KMS-11 (cell line): ENCODE results near the gene PIEZO2.

Experiments used
- H2AFZ ChIP-seq: fragments of 200-600 bp; sonication (generic); 2 replicates; pipeline ENCODE4 v1.6.1; 2016; ENCODE audit warnings: antibody characterized with exemption, mixed run types, low read depth
- H3K27ac ChIP-seq: fragments of 200-600 bp; sonication (generic); 2 replicates; pipeline ENCODE4 v1.6.1; 2016; ENCODE audit warnings: mild to moderate bottlenecking, mixed run types
- H3K27me3 ChIP-seq: fragments of 200-600 bp; sonication (generic); 2 replicates; pipeline ENCODE4 v1.6.1; 2017; ENCODE audit warnings: mild to moderate bottlenecking, low read depth, mixed run types, moderate library complexity; ENCODE audit not compliant: insufficient read depth
- H3K36me3 ChIP-seq: fragments of 200-600 bp; sonication (generic); 2 replicates; pipeline ENCODE4 v1.6.1; 2017; ENCODE audit warnings: mild to moderate bottlenecking, mixed run types; ENCODE audit not compliant: insufficient read depth
- H3K4me1 ChIP-seq: fragments of 200-600 bp; sonication (generic); 2 replicates; pipeline ENCODE4 v1.6.1; 2016; ENCODE audit warnings: mild to moderate bottlenecking, low read depth, mixed run types; ENCODE audit not compliant: poor library complexity, severe bottlenecking
- H3K4me2 ChIP-seq: fragments of 200-600 bp; sonication (generic); 2 replicates; pipeline ENCODE4 v1.7.0; 2016; ENCODE audit warnings: mild to moderate bottlenecking, mixed run types
- H3K4me3 ChIP-seq: fragments of 200-600 bp; sonication (generic); IDR thresholded peaks from 2 replicates; pipeline ENCODE4 v1.6.1; 2017; ENCODE audit warnings: low read depth, low read length, mixed read lengths; ENCODE audit not compliant: insufficient read depth
- H3K79me2 ChIP-seq: fragments of 200-600 bp; sonication (generic); 2 replicates; pipeline ENCODE4 v1.6.1; 2016; ENCODE audit warnings: low read depth, mixed run types; ENCODE audit not compliant: insufficient read depth
- H3K9ac ChIP-seq: fragments of 200-600 bp; sonication (generic); 2 replicates; pipeline ENCODE4 v1.6.1; 2016; ENCODE audit warnings: mild to moderate bottlenecking, mixed run types
- H4K20me1 ChIP-seq: fragments of 200-600 bp; sonication (generic); 2 replicates; pipeline ENCODE4 v1.6.1; 2016; ENCODE audit warnings: mild to moderate bottlenecking, mixed run types; ENCODE audit not compliant: insufficient read depth
- CTCF ChIP-seq: fragments of 200-600 bp; sonication (generic); conservative IDR thresholded peaks from 2 replicates; pipeline ENCODE4 v1.6.1; 2017; ENCODE audit warnings: low read depth, mild to moderate bottlenecking, antibody characterized with exemption, low read length, moderate library complexity, mixed read lengths

PIEZO2 gene

DNA sequence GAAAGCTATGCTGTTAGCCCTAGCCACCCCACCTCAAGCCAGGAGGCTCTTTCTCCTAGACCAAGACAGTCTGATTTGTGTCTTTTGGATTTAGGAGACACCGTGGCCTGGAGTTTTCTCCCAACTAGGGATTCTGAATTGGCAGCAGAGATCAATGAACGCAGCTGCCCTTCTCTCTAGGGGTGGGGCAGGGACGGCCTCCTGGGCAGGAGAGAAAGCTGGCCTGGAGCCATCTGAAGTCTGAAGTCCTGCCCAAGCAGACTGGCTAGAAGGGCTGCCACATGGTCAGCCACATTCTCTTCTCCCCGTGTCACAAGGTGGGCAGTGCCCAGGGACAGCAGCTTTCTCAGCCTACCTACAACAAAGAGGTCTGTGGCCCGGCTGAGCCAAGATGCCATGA lies 45.1 kb downstream of the PIEZO2 start:
- no peak overlapping the region for H3K27ac ChIP-seq
- H3K27me3 ChIP-seq: no peaks in the 10 kb centered on the region
- H3K4me2 ChIP-seq: no peak overlapping the region
- H4K20me1 ChIP-seq: no peaks in the 10 kb centered on the region
- no peak overlapping the region for H3K4me3 ChIP-seq
- H3K79me2 ChIP-seq: no peaks in the 10 kb centered on the region
- no peak overlapping the region for H2AFZ ChIP-seq
- H3K4me1 ChIP-seq: no peaks in the 10 kb centered on the region
- TF ChIP-seq CTCF: no peak
- no peak overlapping the region for H3K9ac ChIP-seq
- no peaks in the 10 kb centered on the region for H3K36me3 ChIP-seq

- no peaks in the 10 kb centered on the region for H3K36me3 ChIP-seq
- no peaks in the 10 kb centered on the region for H4K20me1 ChIP-seq
- H2AFZ ChIP-seq: no peak overlapping the region
- H3K4me1 ChIP-seq: no peaks in the 10 kb centered on the region
- no peaks in the 10 kb centered on the region for H3K27me3 ChIP-seq
- TF ChIP-seq CTCF: no peak
- H3K9ac ChIP-seq: no peak overlapping the region
- no peak overlapping the region for H3K4me2 ChIP-seq
- no peak overlapping the region for H3K4me3 ChIP-seq
- no peaks in the 10 kb centered on the region for H3K79me2 ChIP-seq
- H3K27ac ChIP-seq: no peak overlapping the region
Observed at GRCh38 chr18:11096839-11097750, 52.3 kb downstream of the PIEZO2 start.

DNA sequence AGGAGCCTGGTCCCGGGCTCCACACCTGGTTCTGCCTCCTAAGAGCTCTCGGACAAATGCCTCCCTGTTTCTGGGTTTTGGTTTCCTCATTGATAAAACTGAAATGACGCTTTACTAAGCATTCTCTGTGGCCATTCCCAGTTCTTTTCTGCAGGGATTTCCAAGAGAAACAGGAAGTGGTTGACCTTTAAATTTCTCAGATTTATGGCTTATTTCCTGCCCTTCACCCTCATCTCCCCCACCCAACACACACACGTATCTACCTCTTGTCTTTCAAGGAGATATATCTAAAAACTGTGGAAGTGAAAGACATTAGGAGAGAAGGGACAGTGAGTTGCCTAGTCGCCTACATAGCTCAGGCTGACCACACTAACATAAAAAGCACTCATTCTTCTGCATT lies 53.0 kb downstream of the PIEZO2 start:
- H3K27me3 ChIP-seq: no peaks in the 10 kb centered on the region
- H3K4me1 ChIP-seq: no peaks in the 10 kb centered on the region
- H3K9ac ChIP-seq: no peak overlapping the region
- H4K20me1 ChIP-seq: no peaks in the 10 kb centered on the region
- H3K4me3 ChIP-seq: no peak overlapping the region
- H3K4me2 ChIP-seq: no peak overlapping the region
- no peaks in the 10 kb centered on the region for H3K36me3 ChIP-seq
- TF ChIP-seq CTCF: no peak
- H3K27ac ChIP-seq: no peak overlapping the region
- H3K79me2 ChIP-seq: no peaks in the 10 kb centered on the region
- H2AFZ ChIP-seq: no peak overlapping the region

GRCh38 chr18:11095674-11096293 lies 53.6 kb downstream of the PIEZO2 start:
- Histone ChIP-seq H3K27ac (no peak overlapping the region), H3K36me3 (no peaks in the 10 kb centered on the region), H4K20me1 (no peaks in the 10 kb centered on the region), H3K27me3 (no peaks in the 10 kb centered on the region), H3K79me2 (no peaks in the 10 kb centered on the region), H3K4me3 (no peak overlapping the region), H3K4me2 (no peak overlapping the region), H2AFZ (no peak overlapping the region), H3K9ac (no peak overlapping the region), H3K4me1 (no peaks in the 10 kb centered on the region)
- no peak for TF ChIP-seq CTCF
